Suprapubic skin (tissue), 3 donors: ENCODE results near the gene CGRRF1.

Experiments
- CTCF ChIP-seq, 2 donors: fragments of 200-600 bp in 1 of 2; fragments of 450-650 bp in 1 of 2; sonication (generic) in 1 of 2; IDR thresholded peaks; one replicate each; pipeline ENCODE4 v1.5.1; 2016 to 2019; ENCODE audit warnings: antibody characterized with exemption in 2 of 2, mild to moderate bottlenecking in 1 of 2, moderate library complexity in 1 of 2
- EP300 ChIP-seq: sonication (generic); formaldehyde crosslinking; IDR thresholded peaks from one replicate; pipeline ENCODE4 v1.6.1; 2017; ENCODE audit warnings: antibody characterized with exemption
- POLR2A ChIP-seq, 2 donors: fragments of 450-650 bp; IDR thresholded peaks; one replicate each; pipeline ENCODE4 v1.6.1; 2017; ENCODE audit warnings: antibody characterized with exemption in 2 of 2, mild to moderate bottlenecking in 2 of 2, moderate library complexity in 2 of 2

GRCh38 chr14:54502602-54503001 lies 7.1 kb upstream of the CGRRF1 start:
- TF ChIP-seq CTCF (IDR thresholded peaks at IDR 0.05) (no peak), POLR2A (IDR thresholded peaks at IDR 0.05) (no peak), EP300 (no peak)
